ENCODE measurements around the gene ACTN2.
A peak's percentile ranks its signal among the peaks of the same experiment; 100 is the strongest.

ACTN2 gene

DNA sequence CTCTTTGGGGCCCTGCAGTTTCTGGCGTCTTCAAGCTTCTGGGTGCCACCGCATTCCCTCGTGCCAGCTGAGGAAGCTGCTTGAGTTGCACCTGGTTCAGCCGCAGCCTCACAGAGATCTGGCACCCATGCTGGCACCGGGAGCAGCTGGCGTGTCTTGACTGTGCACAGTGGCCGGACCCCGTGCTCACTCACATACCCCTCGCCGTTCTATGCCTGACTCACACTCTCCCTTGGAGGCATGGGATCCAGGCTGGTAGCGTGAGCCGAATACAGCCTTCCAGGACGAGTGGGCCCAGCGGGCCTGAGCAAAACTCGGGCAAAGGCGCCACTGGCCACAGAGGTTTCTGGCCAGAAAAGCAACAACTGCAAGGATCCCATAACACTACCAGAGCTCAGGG lies 100.2 kb downstream of the ACTN2 start:
- DNase-seq: no peak

DNA sequence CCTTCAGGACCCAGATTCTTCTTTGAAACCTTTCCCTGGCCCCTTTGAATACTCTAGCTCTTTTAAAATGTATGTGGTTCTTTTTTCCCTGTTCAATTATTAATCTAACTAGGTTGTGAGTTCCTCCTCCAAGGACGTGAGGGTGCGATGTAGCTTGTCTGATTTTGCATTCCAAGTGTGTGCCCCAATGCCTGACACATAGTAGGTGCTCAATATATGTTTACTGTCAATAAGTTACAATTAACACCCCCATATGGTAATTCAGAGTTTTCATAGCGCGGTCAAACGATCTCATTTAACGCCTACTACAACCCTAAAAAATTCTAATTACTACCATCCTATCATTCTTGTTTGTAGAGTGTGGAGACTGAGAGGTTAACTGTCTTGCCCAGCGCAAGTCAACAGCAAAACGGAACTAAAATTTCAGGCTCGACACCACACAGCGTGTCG lies 108.3 kb downstream of the ACTN2 start:
- no peak for DNase-seq

DNA sequence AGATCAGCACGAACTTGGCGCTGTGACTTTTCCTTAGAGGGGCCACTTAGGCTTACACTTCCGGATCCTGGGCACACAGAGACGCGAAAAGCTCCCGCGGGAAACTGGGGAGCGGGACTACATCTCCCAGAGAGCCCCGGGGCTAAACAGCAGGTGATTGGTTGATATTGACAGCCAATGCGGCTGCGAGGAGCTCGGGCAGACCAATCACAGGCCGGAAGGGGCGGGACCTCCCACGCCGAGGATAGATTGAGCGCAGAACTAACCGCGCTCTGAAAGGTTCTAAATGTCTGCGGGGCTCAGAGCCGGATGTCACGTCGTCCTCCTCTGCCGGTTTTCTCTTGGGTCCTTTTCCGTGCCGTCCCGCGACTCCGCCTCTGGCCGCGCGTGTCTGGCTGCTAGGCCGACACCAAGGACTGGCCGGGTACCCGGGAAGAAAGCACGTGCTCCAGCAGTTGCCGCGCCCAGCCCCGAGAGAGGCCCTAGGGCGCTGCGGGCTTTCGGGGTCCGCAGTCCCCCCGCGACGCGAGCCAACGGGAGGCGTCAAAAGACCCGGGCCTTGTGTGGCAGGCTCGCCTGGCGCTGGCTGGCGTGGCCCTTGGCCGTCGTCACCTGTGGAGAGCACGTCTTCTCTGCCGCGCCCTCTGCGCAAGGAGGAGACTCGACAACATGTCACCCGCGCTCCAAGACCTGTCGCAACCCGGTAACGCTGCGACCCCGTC lies 108.9 kb downstream of the ACTN2 start, which contains the start of gene MTR:
Gene MTR (plus strand): TSS at position 258 of the 722 bp plus-strand sequence. CDS start 412 bp downstream, at position 670.
- peak; percentile 98 for DNase-seq

DNA sequence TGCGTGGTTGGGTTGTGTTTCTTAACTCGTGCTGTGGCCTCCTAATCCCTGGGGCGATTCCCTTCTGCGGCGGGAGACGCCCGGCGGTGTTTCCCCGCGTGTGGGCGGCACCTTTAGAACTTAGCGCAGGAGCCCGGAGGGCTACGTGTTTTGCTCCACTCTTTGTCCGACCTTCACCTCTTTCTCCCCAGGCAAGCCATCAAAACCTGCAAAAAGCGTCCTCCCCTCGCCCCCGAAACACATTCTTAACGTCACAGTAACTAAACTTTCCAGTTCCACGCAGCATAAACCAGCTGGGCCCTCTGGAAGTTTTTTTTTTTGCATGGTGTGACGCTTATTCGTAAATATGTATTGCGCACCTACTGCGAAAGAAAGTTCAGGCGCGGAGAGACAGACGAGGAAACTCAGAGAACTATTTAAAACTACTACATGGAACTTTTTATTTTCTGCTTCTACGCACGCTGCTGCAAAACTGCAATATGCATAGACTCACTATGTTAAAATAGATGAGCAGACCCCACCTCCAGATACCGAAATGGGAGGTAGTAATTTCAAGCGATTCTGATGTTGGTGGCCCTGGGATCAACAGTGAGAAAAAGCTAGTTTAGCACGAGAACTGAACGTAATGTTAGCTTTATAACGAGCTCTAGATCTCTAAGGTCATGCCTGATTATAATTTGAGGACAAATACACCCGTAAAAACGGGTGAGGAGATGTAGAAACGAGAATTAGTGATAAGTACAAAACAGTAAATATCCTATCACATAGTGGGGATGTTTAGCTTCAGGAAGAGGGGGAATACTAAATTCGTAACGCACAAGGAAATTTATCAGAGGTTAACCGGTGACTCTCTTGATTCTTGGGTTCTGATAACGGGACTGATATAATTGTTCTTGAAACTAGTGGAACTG lies 109.7 kb downstream of the ACTN2 start:
- peak; percentile 15 for DNase-seq

DNA sequence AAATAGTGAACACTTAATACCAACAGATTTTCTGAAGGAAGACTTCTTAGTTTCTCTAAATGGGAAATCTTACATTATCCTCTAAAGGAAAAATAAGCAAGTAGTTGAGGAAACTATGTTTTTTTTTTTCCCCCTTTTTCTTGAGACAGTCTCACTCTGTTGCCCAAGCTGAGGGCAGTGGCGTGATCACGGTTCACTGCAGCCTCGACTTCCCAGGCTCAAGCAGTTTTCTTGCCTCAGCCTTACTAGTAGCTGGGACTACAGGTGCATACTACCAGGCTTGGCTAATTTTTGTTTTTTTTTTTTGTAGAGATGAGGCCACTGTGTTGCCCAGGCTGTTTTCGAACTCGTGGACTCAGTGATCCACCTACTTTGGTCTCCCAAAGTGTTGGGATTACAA lies 112.7 kb downstream of the ACTN2 start:
- no peak for DNase-seq

DNA sequence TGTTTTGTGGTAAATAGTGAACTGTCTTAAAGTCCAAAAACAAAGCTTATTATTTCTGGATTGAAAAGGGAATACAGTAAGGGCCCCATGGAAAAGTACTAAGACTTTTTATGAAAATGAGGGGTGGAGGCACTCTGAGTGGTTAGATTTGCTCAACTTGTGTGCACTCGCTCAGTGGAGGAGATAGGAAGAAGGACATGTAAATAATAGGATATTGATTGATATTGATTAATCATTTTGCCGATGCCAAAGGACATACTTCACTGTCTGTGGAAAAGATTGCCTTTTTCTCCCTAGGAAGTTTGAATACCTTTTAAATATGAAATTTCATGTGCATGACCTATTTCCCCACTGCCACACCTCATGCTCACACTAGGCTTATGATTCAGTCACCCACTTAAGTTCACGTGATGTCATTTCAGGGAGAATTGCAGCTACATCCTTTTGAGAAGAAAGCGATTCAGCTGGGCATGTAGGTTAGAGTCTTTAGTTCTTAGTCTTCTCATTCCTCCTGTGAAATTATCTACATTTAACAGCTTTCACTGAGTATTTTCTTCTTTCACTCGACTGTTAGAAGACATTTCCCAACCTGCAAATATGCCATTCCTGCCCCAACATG lies 113.8 kb downstream of the ACTN2 start:
- no peak for DNase-seq

DNA sequence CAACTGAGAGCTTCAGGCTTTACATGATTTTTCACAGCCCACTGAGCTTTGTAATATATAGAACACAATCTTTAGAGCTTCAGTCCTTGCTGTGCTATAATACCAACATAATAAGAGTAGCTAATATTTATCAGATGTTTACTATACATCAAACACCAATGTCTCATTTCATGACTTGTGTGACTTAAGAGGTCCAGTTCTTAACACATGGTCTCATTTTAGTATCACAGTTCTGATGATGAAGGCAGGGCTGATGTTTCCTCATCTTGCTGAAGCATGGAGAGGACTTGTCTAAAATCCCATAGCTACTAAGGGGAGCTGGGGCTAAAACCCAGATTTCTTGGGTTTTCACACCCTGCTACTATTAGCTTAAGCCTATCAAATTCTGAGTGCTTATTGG lies 114.3 kb downstream of the ACTN2 start:
- DNase-seq: no peak

DNA sequence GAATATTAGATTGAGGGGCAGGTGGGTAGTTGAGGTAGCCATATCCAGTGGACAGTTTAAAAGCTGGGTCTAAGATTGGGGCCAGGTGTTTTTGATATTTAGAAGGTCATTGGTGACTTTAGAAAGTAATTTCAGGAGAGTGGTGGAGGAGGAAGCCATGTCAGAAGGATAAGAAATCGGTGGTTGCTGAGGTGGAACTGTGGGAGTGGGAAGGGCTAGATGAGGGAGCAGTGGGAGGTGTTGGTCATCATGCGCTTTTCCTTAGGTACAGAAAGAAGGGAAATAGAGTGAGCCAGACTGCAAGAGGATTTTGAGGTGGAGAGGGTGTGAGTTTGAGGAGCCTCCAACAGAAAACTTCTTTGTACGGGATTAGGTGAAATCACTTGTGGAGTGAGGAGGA lies 116.0 kb downstream of the ACTN2 start:
- no peak for DNase-seq

DNA sequence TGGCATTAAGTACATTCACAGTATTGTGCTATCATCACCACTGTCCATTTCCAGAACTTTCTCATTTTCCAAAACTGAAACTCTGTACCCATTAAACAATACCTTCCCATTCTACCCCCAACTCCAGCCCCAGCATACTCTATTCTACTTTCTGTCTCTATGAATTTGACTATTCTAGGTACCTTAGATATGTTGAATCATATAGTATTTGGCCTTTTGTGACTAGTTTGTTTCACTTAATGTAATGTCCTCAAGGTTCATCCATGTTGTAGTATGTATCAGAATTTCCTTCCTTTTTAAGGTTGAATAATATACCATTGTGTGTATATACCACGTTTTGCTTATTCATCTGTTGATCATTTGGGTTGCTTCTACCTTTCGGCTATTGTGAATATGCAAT lies 120.3 kb downstream of the ACTN2 start:
- DNase-seq: no peak

DNA sequence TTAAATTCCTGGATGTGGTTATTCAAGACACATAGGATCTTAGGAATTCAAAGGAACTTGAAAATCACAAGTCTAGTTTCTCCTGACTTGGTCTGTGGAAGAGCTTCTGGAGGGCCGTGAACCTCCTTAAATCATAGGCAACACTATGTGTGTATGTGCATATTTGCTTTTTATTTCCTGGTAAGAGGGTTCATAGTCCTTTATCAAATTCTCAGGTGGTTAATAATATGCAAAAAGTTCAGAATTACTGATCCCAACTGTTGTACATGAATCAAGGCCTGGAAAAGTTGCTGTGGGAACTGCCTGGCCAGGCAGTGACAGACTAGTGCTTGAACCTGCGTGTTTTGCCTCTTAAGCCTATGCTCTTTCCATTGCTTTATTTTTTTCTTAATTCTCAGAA lies 121.7 kb downstream of the ACTN2 start:
- no peak for DNase-seq

DNA sequence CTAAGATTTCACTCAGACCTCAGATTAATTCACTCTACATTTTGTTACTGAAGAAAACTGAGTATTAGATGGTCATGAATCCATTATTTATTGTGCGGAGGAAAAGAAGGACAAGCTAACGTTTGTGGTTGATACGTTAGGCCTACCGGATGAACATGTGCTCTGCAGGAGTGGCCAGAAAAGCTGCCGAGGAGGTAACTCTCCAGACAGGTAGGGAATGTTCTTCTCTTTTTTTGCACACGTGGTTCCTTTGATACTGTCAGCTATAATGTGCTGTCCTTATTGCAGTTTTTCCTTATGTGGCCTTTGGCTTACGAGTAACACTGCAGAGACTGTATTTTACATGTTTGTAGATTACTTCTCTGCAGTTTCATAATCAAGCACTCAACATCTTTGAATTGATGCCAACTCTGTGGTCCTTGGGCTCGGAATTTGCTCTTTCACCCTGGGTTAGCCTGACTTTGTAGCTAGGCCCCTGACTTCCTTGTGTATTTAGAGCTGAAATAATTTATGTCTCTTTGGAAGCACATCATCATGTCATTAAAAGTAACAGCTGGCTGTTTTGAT lies 122.3 kb downstream of the ACTN2 start:
- DNase-seq: no peak

DNA sequence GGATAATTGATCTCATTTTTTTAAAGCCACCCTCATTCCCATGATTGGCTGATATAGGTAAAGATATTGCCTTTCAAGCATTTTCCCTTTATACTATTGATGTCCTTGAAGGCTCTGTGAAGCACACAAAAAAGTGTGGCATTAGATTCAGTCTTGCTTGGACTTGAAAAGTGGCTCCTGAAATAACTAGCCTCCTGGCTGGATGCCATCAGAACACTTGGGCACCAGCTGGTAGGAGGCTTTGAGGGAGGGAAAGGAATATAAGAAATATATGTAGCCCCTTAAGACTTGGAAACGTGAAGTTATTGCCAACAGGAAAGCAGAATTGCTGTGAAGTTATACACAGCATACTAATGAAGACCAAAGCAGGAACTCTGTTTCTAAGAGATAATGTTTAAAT lies 122.8 kb downstream of the ACTN2 start:
- no peak for DNase-seq

DNA sequence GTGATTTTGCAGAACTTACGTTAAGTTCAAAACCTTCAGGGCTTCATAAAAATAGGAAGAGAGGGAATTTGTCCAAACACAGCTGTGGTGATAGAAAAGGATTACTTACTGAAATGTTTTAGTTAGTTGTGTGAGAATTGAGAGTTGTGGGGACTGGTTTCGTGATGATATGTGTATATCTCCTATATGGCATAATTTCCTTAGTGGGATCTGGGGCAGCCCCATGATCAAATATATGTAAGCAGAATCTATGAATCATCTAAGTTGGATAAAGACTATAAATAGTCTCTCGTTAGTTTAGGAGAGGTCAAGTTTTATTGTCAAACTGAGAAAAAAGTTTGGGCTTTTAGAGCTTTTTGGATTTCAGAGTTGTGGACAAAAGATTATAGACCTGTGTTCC lies 123.7 kb downstream of the ACTN2 start:
- DNase-seq: no peak

DNA sequence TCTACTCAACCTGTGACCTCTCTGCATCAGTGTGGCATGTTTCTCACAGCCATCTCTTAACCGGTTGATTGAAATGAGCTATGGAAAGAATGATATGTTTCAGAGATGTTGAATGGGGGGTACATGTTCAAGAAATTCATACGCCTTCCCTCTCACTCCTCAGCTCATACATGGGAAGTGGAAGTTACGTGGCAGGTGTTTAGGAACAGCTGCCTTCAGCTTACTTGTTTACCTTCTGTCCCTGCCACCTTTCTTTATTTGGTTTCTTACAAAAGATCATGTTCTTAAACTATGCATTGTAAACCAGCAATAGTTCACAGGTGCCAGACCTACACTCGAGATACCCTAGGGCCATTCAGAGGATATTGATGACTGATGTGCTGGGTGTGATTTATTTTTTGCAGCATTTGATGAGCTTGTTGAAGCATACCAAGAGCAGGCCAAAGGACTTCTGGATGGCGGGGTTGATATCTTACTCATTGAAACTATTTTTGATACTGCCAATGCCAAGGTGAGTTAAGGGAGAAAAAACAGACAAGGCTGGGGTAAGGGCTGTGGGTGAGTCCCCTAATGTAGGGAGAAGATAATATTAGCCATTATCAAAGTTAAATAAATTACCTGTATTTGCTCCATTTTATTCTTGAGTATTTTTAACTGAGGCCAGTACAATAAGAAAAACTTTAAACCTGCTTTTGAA lies 126.2 kb downstream of the ACTN2 start:
- no peak for DNase-seq
